AG04450 (cell line): ENCODE data around the gene NBPF3. TPM values are rescaled to one million over a fixed set of nuclear protein-coding genes. Genes with fewer than 3 reads are reported as not detected.
"Not testable (repeated sequence)": the region's sequence is repeated elsewhere in the genome, so short reads cannot be mapped to it uniquely, and the experiment has no call there.

ENCODE experiments used
- CTCF ChIA-PET: fragments of 300-600, 350-600 bp; formaldehyde crosslinking; extraction: SDS; loops from one replicate; lab custom pipeline; 2022; ENCODE audit warnings: antibody characterized with exemption, inconsistent platforms; lab: Charles Lee
- POLR2A ChIA-PET: fragments of 350-600 bp; formaldehyde crosslinking; extraction: SDS; loops from one replicate; lab custom pipeline; 2021; ENCODE audit warnings: antibody characterized with exemption, inconsistent platforms; lab: Yijun Ruan, JAX
- DNase-seq: peaks from one replicate; pipeline ENCODE4 v3.0.0-alpha.2; 2011; ENCODE audit warnings: low read depth, low spot score
- H3K27ac ChIP-seq: one replicate; pipeline ENCODE4 v1.5.1; 2012; ENCODE audit warnings: low read depth, low read length, control low read depth
- H3K27me3 ChIP-seq: one replicate; pipeline ENCODE4 v1.6.0; 2012; ENCODE audit warnings: low read length; ENCODE audit not compliant: control insufficient read depth, insufficient read depth
- H3K4me3 ChIP-seq: 2 replicates; pipeline ENCODE4 v1.5.1; 2011; ENCODE audit warnings: mild to moderate bottlenecking, low read depth, low read length, control low read depth
- H3K9me3 ChIP-seq: 2 replicates; pipeline ENCODE4 v1.5.1; 2012; ENCODE audit warnings: low read length; ENCODE audit not compliant: control insufficient read depth, insufficient read depth
- polyA plus RNA-seq: library from polyadenylated mRNA; depleted of rRNA; stranded (reverse); fragments of >200 nt; gene quantifications from 2 replicates; pipeline ENCODE4 v1.2.3, GENCODE V29; 2011
- TF ChIP-seq, protein P1 (sequence below): IDR thresholded peaks from 2 replicates; pipeline ENCODE4 v1.5.1; 2011; ENCODE audit warnings: low read depth, low read length, control low read depth, inconsistent platforms

The NBPF3 gene
- polyA plus RNA-seq, 1 experiment, result 23.8 TPM

GRCh38 chr1:21451981-21452411 is 12.1 kb downstream of the NBPF3 start:
- Histone ChIP-seq H3K9me3 (no peaks in the 10 kb centered on the region), H3K27ac (peak overlapping the region; percentile 91), H3K4me3 (no peak overlapping the region), H3K27me3 (no peaks in the 10 kb centered on the region)
- POLR2A ChIA-PET, result interaction anchor here (0.6 to 1.8 kb wide), 3 partner anchors 101 to 714 kb away, joined by 3 to 6 read pairs (median 5); no protein-coding TSS in a partner anchor
- no peak for DNase-seq
- CTCF ChIA-PET, result no interaction called here
- TF ChIP-seq, protein P1, sequence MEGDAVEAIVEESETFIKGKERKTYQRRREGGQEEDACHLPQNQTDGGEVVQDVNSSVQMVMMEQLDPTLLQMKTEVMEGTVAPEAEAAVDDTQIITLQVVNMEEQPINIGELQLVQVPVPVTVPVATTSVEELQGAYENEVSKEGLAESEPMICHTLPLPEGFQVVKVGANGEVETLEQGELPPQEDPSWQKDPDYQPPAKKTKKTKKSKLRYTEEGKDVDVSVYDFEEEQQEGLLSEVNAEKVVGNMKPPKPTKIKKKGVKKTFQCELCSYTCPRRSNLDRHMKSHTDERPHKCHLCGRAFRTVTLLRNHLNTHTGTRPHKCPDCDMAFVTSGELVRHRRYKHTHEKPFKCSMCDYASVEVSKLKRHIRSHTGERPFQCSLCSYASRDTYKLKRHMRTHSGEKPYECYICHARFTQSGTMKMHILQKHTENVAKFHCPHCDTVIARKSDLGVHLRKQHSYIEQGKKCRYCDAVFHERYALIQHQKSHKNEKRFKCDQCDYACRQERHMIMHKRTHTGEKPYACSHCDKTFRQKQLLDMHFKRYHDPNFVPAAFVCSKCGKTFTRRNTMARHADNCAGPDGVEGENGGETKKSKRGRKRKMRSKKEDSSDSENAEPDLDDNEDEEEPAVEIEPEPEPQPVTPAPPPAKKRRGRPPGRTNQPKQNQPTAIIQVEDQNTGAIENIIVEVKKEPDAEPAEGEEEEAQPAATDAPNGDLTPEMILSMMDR, result no peak

- H3K9me3 ChIP-seq, CTCF ChIA-PET: not testable (repeated sequence)
Measured at GRCh38 chr1:21453964-21454614, 14.2 kb downstream of the NBPF3 start.

DNA sequence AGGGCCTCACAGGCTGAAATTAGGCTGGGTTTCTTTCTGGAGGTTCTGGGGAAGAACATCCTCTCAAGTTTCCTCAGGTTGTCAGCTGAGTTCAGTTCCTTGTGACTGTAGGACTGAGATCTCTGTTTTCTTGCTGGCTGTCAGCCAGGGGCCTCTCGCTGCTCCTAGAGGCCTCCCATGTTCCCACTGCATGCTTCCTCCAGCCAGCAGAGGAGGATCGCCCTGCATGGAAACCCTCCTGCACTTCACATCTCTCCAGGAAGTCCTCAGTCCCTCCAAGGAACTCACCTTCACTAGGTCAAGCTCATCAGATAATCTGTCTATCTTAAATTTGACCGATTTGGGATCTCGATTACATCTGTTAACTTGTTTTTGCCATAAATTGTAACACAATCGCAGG is 15.0 kb downstream of the NBPF3 start:
- H3K27me3 ChIP-seq, H3K9me3 ChIP-seq, POLR2A ChIA-PET, H3K27ac ChIP-seq, H3K4me3 ChIP-seq, CTCF ChIA-PET, DNase-seq: not testable (repeated sequence)

More at GRCh38 chr1:21453964-21454614, 14.2 kb downstream of the NBPF3 start:
- H3K4me3 ChIP-seq, POLR2A ChIA-PET, H3K27me3 ChIP-seq: not testable (repeated sequence)
- peak overlapping the region; percentile 39 for H3K27ac ChIP-seq
- DNase-seq, result peak; percentile 48

- ChIA-PET CTCF (no interaction called here), POLR2A (no interaction called here)
- Histone ChIP-seq H3K4me3 (no peak overlapping the region), H3K9me3 (no peaks in the 10 kb centered on the region), H3K27ac (no peak overlapping the region), H3K27me3 (no peaks in the 10 kb centered on the region)
- TF ChIP-seq, protein P1, result no peak
- DNase-seq, result no peak
Measured at GRCh38 chr1:21457654-21458053, 17.7 kb downstream of the NBPF3 start.

DNA sequence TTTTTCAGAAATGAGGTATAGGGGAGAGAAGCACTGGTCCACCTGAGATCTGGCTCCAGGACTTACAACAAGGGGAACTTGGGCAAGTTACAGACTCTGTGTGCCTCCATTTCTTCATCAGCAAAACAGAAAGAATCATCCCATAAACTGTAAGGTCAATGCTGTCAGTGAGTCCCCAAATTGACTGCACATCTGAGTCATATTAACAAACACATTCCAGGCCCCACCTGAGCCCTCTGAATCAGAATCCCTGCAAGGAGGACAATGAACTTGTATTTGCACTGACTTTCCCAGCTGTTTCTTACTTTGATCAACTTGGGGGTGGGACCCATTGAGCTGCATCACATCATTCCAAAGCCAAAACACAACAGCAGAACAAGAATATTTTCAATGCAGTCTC is 25.2 kb downstream of the NBPF3 start:
- not testable (repeated sequence) for DNase-seq

GRCh38 chr1:21467946-21468345 is 28.0 kb downstream of the NBPF3 start:
- CTCF ChIA-PET, result interaction anchor here (3.2 kb wide), 1 partner anchor 98 kb away, joined by 15 read pairs; no protein-coding TSS in a partner anchor
- DNase-seq, H3K9me3 ChIP-seq, H3K27ac ChIP-seq, POLR2A ChIA-PET, H3K4me3 ChIP-seq, H3K27me3 ChIP-seq: not testable (repeated sequence)

More for the DNA sequence above, 25.2 kb downstream of the NBPF3 start:
- H3K4me3 ChIP-seq, H3K27ac ChIP-seq, H3K27me3 ChIP-seq, CTCF ChIA-PET, POLR2A ChIA-PET, H3K9me3 ChIP-seq: not testable (repeated sequence)

DNA sequence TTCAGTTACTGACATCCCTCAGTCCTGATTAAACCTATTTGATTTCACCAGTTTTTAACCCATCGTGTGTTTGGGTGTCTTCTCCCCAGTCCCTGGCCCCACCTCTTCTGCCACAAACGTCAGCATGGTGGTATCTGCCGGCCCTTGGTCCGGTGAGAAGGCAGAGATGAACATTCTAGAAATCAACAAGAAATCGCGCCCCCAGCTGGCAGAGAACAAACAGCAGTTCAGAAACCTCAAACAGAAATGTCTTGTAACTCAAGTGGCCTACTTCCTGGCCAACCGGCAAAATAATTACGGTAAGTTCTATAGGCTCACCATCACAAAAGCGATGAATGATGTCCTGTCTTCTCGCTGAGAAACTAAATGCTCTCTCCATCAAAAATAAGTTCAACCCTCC is 28.7 kb downstream of the NBPF3 start:
- H3K27me3 ChIP-seq, result no peaks in the 10 kb centered on the region
- no peak overlapping the region for H3K4me3 ChIP-seq
- H3K27ac ChIP-seq, result no peak overlapping the region
- ChIA-PET CTCF (interaction anchor here (3.2 kb wide), 1 partner anchor 99 kb away, joined by 15 read pairs; no protein-coding TSS in a partner anchor), POLR2A (no interaction called here)
- H3K9me3 ChIP-seq, result no peaks in the 10 kb centered on the region
- no peak for DNase-seq
- TF ChIP-seq, protein P1, result peak; percentile 43; the same call in 1 of the 2 replicates
